ENCODE measurements around the gene IFT43.

IFT43 gene

DNA sequence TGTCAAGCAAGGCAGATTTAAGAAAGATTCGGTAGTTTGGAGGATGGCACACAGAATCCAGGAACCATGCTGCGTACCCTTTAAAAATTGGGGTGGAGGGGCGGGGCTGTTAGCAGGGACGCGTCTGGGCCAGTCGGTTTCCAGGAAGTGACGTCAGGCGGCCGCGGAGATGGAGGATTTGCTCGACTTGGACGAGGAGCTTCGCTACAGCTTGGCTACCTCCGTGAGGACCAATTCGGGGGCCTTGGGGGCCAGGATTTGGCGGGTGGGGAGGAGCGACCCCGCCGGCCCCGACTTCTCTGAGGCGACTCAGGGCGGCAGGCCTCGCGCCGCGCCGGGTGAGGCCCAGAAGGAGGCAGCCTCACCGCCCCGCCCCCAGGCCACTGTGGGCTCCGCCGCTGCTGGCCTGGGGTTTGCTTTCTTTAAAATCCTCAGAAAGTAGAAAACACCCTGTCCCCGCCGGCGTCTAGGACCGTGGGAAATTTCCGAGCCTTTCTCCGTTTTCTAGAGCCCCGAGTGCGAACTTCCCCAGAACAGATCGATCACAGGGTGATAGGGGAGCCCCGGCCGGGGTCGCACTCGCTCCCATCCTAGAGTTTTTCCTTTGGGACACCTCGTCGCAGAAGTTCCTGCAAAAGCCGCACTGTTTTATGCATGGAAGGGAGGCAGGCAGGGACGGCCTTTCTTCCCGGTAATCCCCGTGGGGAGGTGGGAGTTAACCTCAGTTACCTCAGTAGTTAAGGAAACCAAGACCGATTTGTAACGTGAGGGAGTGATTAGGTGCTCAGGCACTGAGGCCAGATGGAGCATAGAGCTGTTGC is at the start of gene IFT43:
Gene IFT43, plus strand, starts transcription at position 146 of the 821 bp plus-strand sequence. Its CDS starts 24 bp downstream, at position 170.
- in situ Hi-C loops (cut with MboI; ENCODE audit: low sequenced_read_pairs) = no loop called here

DNA sequence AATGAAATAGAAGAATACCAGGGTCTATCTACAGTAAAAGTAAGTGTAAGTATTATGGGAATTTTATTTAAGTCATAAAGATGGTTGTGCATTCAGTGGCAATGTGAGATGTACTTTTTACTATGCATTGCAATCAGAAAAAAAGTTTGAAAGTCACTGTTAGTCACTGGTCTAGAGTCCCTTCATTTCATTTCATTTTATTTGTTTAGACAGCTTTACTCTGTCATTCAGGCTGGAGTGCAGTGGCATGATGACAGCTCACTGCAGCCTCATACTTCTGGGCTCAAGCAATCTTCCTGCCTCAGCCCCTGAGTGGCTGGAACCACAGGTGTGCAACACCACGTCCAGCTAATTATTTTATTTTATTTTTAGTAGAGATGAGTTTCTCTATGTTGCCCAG is 46.4 kb upstream of the IFT43 start:
- in situ Hi-C loops (cut with MboI; ENCODE audit: low sequenced_read_pairs) = no loop called here

DNA sequence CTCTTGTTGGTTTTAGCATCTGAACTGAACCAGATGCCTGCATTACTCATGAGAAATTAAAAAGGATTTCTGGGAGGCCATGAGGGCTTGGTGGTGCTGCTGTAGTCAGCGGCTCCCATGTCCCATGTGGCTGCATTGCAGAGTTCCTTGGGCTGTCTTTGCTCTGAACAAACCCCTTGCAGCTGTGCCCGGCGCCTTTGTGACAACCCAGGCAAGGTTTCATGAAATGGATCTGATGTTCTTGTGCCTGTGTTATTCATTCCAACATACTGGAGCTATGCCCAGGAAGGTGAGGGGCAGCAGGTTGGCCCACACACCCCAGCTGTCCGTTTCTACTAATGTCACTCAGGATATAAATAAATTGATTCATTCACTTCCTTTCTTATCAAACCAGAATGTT is 44.5 kb upstream of the IFT43 start:
- in situ Hi-C loops (cut with MboI; ENCODE audit: low sequenced_read_pairs) = no loop called here

DNA sequence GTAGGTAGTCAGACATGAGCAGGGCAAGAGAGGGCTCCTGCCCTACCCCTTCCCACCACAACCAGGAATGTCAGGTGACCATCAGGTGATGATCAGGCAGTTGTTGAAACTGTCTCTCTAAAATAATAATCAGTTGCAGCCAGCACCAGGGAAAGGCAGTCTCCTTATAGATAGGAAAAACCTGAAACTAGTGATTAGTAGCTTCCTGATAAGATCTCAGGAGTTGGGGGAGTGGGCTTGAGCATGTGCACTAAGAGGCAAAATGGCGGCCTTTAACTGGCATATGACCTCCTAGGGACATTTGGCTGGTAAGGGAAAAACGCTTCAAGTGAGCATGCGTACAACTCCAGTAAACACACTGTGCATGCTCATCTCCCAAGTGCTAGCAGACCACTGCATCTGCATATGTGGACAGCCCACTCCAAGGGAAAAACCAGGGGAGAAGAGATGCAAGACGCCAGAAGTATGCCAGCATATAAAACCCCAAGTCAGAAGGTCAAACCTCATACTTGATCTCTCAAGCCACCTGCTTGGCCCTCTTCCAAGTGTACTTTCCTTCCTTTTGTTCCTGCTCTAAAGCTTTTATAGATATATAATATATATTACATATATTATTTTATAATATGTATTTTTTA is 40.8 kb upstream of the IFT43 start:
- in situ Hi-C loops (cut with MboI; ENCODE audit: low sequenced_read_pairs) = no loop called here

DNA sequence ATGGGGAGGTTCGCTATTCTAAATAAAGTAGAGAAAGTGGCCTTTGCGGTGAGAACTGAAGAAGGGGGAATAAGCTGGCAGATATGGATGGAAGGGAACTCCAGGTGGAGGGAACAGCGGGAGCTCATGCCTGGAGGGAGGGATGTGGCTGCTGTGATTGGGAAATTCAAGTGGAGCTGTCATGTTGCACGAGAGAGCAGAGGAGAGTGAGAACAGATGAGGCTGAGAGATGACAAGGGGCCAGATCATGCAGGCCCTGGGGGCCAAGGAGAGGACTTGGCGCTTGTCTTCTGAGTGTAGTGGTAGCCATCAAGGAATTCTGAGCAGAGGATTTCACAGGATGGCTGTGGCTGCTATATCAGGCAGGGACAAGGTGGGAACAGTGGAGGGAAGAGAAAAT is 38.8 kb upstream of the IFT43 start:
- in situ Hi-C loops (cut with MboI; ENCODE audit: low sequenced_read_pairs) = no loop called here

DNA sequence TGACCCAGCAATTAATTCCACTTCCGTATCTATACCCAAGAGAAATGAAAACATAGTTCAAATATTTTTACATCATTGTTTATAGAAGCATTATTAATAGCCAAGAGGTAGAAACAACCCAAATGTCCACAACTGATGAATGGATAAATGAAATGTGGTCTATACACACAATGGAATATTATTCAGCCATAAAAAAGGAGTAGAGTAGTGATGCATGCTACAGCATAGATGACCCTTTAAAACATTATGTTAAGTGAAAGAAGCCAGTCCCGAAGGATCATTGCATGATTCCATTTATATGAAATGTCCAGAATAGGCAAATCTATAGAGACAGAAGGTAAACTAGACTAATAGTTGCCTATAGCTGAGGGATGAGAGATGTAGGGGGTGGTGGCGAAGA is 33.1 kb upstream of the IFT43 start:
- in situ Hi-C loops (cut with MboI; ENCODE audit: low sequenced_read_pairs) = no loop called here

DNA sequence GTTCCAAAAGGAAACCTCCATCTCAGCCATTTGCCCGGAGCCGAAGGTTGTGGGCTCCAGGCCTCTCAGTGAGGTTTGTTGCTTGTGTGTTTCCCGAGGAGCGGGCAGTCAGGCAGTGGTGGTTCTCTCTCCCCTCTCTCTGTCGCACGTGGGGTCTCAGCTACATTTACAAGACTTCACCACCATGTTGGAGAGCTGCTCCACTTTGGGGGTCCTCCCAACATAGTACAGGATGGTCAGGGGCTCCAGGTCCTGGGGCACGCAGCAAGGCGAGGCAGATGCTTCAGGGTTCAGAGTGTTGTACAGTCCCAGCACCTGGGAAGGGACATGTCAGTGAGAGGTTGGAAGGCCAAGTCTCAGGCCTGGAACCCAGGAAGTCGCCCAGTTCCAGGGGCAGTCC is 26.5 kb upstream of the IFT43 start:
- in situ Hi-C loops (cut with MboI; ENCODE audit: low sequenced_read_pairs) = no loop called here

DNA sequence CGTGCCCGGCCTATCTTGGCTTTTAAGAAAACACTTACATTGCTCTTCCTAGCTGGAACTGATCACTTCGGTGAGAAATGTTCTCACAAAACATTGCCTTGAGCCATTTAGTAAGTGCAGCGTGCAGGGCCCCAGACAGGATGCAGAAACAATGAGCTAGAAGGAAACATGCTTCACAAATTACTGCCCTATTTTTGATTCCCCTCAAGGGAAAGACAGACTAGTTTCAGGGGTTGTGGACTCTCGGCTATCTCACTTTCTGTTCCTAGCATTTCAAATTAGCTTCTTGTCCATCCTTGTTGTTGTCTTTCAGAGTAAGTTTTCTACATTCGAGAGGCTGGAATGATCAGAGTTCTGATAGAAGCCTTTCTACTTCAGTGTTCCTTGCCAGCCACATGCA is 25.3 kb upstream of the IFT43 start:
- in situ Hi-C loops (cut with MboI; ENCODE audit: low sequenced_read_pairs) = no loop called here

DNA sequence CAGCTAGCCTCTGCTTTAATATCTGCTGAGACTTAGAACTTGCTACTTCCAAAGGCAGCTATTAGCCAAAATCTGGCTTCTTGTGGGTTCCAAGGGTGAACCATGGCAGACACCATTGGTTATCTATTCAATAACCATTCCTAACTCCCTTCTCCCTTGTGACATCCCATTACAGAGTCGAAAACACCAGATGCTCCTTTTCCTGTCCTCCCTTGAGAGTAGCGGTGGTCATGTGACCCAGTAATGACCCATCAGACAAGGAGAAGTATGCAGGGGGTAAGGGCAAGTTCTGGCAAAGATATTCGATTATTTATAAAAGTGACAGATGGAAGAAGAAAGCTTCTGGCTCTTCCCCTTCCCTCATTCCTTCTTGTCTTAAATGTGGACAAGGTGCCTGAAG is 23.9 kb upstream of the IFT43 start:
- in situ Hi-C loops (cut with MboI; ENCODE audit: low sequenced_read_pairs) = no loop called here

DNA sequence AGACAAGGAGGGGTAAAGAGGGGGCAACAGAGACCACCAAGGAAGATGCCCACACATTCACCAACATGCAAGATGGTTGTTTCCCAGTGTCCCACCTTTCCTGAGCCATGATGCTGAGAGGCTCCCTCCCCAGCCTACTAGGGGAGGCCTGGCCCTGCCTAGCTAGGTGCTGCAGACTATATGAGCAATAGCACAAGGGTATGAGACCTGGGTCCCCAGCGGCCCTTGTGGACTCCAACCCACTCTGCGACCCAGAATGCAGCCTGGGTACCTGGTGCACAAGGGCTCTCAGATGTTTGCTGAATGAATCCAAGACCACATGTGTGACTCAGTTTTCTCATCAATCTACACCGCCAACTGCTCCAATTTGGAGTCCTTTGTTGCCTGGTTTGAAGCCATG is 17.7 kb upstream of the IFT43 start:
- in situ Hi-C loops (cut with MboI; ENCODE audit: low sequenced_read_pairs) = no loop called here

DNA sequence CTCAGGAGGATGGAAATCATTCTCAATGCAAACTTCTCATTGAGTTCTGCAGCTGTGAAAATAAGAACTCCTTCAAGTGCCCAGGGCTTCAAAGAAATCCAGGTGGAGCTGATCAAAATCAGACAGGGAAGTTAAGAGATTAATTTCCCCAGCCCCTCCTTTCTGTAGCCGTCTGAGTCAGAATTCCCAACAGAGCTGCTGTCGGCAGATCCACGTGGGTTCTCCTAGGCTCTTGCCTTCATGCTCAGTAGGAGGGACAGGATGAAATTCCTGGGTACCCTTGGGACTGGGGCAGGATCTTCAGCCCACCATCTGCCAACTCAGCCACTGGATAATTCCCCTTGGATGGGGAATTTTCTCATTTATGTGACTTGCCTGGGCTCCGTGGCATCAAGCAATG is 17.1 kb upstream of the IFT43 start:
- in situ Hi-C loops (cut with MboI; ENCODE audit: low sequenced_read_pairs) = no loop called here

DNA sequence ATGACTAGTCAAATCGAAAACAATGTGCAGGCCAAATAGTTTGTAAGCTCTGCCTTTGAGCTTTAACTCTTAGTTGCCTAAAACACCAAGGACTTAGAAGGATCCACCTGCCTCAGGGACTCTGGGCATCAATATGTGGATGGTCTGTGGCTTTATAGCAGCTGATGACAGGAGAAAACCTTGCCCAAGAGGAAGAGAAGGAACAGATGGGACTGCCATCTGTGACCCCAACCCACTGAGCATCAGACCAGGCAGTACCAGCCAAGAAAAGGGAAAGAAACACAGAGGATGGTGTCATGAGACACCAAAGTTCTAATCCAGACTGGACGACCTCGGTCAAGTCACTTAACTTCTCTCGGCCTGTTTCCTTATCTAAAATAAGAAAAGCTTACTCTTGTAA is 16.4 kb upstream of the IFT43 start:
- in situ Hi-C loops (cut with MboI; ENCODE audit: low sequenced_read_pairs) = no loop called here

DNA sequence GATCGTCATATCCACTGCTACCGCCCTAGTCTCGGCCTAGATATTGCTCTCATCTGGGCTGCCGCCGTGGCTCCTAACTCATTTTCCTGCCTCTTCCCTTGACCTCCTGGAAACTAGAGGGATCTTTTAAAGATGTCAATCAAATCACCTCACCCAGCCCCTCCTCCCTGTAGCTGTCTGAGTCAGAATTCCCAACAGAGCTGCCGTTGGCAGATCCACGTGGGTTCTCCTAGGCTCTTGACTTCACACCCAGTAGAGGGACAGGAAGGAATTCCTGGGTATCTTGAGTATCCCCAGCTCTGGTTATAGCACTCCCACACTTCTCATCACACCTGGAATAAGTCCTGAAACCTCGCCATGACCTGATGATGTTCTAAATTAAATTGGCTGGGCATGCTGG is 15.7 kb upstream of the IFT43 start:
- in situ Hi-C loops (cut with MboI; ENCODE audit: low sequenced_read_pairs) = no loop called here

DNA sequence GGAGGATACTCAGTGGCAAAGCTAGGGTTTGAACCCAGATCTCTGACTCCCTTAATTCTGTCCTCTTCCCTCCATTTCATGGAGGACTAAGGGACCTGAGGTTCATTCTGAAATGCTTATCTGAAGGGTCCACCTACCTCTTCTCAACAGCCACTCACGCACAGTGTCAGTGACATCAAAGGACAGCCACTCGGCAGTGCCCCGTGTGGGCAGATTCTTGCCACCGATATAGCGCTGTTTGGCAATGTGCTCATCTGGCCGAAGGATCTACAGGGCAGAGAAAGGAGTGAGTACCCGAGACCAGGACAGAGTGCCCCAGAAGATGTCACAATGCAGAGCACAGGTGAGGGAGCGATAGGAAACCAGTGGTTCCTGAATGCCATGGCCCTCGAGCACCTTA is 14.6 kb upstream of the IFT43 start:
- in situ Hi-C loops (cut with MboI; ENCODE audit: low sequenced_read_pairs) = no loop called here

DNA sequence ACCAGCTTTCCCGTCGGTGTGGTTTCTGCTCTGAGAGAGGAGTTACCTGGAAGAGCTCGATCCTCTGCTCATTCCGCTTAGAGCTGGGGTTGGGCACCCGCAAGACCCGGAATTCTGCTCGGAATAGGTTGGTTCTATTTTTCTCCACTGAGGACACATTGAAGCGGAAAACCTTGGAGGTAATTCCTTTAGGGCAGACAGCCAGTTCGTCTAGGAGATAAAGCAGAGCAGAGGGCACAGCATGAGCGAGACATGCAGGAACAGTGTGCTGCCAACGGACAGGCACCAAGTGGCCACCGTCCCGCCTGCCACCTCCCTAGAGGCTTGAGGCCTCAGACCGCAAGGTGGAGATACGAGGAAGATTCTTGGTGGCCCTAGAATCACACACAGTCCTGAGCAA is 14.1 kb upstream of the IFT43 start:
- in situ Hi-C loops (cut with MboI; ENCODE audit: low sequenced_read_pairs) = no loop called here

DNA sequence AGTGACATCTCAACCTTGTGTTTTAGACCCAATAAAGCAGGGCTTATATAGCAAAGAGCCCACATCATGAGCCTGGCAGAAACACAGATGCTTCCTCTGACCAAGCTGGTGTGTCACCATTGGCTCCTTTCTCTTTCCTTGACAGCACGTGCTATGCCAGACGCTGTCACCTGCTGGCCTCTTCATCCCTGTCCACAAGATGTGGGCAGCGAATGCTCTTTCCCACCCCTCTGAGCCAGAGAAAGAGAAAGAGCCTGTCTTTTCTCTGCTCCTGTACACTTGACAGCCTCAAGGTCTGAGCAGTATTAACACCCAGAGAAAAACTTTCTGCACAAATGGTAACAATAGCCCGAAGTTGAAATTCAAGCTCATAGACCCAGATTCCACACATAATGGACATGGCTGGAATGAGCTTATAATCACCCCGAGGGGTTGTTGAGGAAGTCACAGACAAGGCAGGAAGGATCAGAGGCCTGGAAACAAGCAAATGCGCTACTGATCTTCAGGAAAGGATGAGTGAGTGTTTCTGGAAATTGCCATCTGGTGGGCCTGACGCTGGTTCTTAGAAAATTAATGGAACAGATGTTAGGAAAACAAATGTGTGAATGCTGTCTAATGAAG is 12.7 kb upstream of the IFT43 start:
- in situ Hi-C loops (cut with MboI; ENCODE audit: low sequenced_read_pairs) = no loop called here

DNA sequence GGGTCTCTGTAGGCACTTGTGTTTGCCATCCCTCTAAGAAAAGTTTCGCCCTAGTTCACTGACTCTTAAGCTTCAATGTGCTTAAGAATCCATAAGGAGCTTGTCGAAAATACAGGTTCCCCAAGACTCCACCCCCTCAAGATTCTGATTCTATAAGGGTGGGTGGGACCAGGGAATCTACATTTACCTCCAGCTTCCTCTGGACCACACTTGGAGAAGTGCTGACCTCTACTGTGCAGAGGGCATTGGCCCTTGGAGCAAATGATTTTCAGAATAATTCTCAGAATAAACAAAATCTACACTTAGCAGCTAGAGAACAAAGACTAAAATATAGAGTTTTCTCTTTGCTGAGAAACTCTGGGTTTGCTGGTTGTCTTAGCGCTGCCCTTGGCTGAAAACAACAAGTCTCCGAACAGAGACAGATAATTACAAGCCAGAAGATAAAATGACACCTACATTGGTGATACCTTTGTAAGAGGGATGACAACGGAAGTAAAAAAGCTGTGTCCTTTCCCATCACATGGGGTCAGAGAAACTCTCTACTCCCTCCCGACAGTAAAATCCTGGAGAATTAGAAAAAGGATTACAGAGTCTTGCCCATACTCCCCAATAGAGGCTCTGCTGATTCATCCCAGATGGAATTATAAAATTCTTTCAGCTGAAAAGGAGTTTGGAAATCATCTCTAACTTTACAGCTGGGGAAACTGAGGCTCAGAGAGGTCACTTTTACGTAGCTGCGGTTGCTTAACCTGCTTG is 8.6 kb upstream of the IFT43 start:
- in situ Hi-C loops (cut with MboI; ENCODE audit: low sequenced_read_pairs) = no loop called here

DNA sequence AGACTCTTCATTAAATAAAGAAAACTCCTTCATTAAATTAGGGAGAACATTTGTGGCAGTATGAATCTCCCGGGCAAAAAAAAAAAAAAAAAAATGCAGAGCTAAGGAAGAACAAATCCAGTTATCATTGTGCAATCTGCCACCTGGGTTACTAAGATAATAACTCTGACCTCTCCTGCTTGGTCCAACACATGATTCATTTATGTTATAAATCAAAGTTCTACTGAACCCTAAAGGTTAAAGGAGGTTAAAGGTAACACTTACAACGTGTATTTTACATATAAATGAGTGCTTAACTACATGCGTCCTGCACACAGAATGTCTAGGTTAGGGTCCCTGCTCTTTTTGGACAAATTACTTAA is 8.0 kb upstream of the IFT43 start:
- in situ Hi-C loops (cut with MboI; ENCODE audit: low sequenced_read_pairs) = no loop called here

DNA sequence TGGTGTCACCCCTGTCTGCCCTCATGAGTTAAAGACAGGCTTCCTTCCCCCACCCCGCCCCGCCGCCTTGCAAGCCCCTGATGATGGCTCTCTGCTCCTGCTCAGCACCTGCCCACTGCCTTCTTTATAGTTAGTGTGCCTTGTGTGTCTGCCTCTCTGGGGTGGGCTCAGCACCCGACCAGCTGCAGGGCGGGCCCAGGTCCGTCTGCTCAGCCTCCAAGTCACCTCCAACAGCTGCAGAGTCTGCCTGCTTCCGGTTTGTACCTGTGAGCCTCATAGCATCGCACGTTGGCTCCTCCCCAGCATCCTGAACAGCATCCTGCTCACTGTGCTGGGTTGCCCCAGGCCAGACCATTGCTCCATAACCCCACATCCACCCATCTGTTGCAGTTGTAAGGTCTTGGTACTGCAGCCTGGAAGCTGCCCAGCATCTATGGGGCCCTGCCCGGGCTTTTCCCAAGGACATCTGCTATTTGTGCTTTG is 7.3 kb upstream of the IFT43 start:
- in situ Hi-C loops (cut with MboI; ENCODE audit: low sequenced_read_pairs) = no loop called here

DNA sequence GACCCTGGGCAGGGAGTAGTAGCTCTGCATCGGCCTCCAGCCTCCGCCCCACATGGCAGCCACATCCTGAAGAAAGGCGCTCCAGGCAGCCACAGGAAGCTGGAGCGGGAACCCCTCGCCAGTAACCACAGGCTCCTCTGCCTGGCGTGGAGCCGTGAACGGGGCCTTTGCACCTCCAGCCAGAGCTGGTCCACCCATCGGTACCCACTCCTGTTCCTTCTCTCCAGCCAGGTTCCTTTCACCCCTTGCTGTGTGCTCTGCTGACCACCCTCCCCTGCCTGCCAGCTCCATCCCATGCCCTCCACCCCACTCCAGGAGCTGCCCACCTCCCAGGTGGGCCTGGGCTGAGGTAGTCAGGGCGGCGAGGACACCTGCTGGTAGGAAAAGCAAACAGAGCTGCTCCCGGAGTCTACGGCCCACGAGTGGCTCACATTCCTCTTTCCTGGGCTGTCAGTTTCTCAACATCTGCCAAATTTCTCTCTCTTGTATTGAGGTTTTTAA is 6.4 kb upstream of the IFT43 start:
- in situ Hi-C loops (cut with MboI; ENCODE audit: low sequenced_read_pairs) = no loop called here
